ENCODE results near the gene GNPAT. TPM values are rescaled to one million over a fixed set of nuclear protein-coding genes. Genes with fewer than 3 reads are reported as not detected.

GNPAT gene
- total RNA-seq, 2 donors from 2014 or later: 41.9 to 52.9 TPM

GRCh38 chr1:231310391-231310934 is 69.5 kb downstream of the GNPAT start:
- H3K27ac Mint-ChIP-seq: no peak overlapping the region
- no peaks in the 10 kb centered on the region for H3K36me3 Mint-ChIP-seq (ENCODE audit: low read depth)
- H3K4me3 Mint-ChIP-seq: no peak overlapping the region
- no peaks in the 10 kb centered on the region for H3K27me3 Mint-ChIP-seq
- no peaks in the 10 kb centered on the region for H3K9me3 Mint-ChIP-seq
- H3K4me1 Mint-ChIP-seq: no peaks in the 10 kb centered on the region
- ATAC-seq (replicated peaks): no peak

- H3K27ac Mint-ChIP-seq: no peak overlapping the region
- no peak for ATAC-seq (replicated peaks)
- H3K4me3 Mint-ChIP-seq: no peak overlapping the region
- H3K36me3 Mint-ChIP-seq (ENCODE audit: low read depth): no peaks in the 10 kb centered on the region
- H3K9me3 Mint-ChIP-seq: no peaks in the 10 kb centered on the region
- H3K4me1 Mint-ChIP-seq: no peaks in the 10 kb centered on the region
- no peaks in the 10 kb centered on the region for H3K27me3 Mint-ChIP-seq
Measured at GRCh38 chr1:231311720-231312431, 70.9 kb downstream of the GNPAT start.

- no peak for ATAC-seq (replicated peaks)
- H3K4me1 Mint-ChIP-seq: no peaks in the 10 kb centered on the region
- H3K9me3 Mint-ChIP-seq: no peaks in the 10 kb centered on the region
- no peak overlapping the region for H3K4me3 Mint-ChIP-seq
- no peaks in the 10 kb centered on the region for H3K27me3 Mint-ChIP-seq
- no peak overlapping the region for H3K27ac Mint-ChIP-seq
- H3K36me3 Mint-ChIP-seq (ENCODE audit: low read depth): no peaks in the 10 kb centered on the region
Measured at GRCh38 chr1:231312432-231312788, 71.4 kb downstream of the GNPAT start.

- ATAC-seq (replicated peaks): no peak
- Mint-ChIP-seq H3K36me3 (ENCODE audit: low read depth) (no peaks in the 10 kb centered on the region), H3K27ac (no peak overlapping the region), H3K4me3 (no peak overlapping the region), H3K9me3 (no peaks in the 10 kb centered on the region), H3K27me3 (no peaks in the 10 kb centered on the region), H3K4me1 (no peaks in the 10 kb centered on the region)
Measured at GRCh38 chr1:231313661-231314060, 72.6 kb downstream of the GNPAT start.

- H3K27me3 Mint-ChIP-seq: no peaks in the 10 kb centered on the region
- H3K27ac Mint-ChIP-seq: no peak overlapping the region
- H3K9me3 Mint-ChIP-seq: no peaks in the 10 kb centered on the region
- H3K36me3 Mint-ChIP-seq (ENCODE audit: low read depth): no peaks in the 10 kb centered on the region
- ATAC-seq (replicated peaks): peak; percentile 86
- H3K4me1 Mint-ChIP-seq: no peaks in the 10 kb centered on the region
- no peak overlapping the region for H3K4me3 Mint-ChIP-seq
Measured at GRCh38 chr1:231315887-231316286, 74.9 kb downstream of the GNPAT start.

GRCh38 chr1:231317306-231318014 is 76.4 kb downstream of the GNPAT start:
- no peak overlapping the region for H3K4me3 Mint-ChIP-seq
- no peaks in the 10 kb centered on the region for H3K36me3 Mint-ChIP-seq (ENCODE audit: low read depth)
- H3K27me3 Mint-ChIP-seq: no peaks in the 10 kb centered on the region
- no peak for ATAC-seq (replicated peaks)
- H3K27ac Mint-ChIP-seq: no peak overlapping the region
- no peaks in the 10 kb centered on the region for H3K9me3 Mint-ChIP-seq
- no peaks in the 10 kb centered on the region for H3K4me1 Mint-ChIP-seq

- Mint-ChIP-seq H3K27ac (no peak overlapping the region), H3K4me3 (no peak overlapping the region), H3K36me3 (ENCODE audit: low read depth) (no peaks in the 10 kb centered on the region), H3K27me3 (no peaks in the 10 kb centered on the region), H3K4me1 (no peaks in the 10 kb centered on the region), H3K9me3 (no peaks in the 10 kb centered on the region)
- ATAC-seq (replicated peaks): no peak
Measured at GRCh38 chr1:231318015-231318355, 77.0 kb downstream of the GNPAT start.

GRCh38 chr1:231318568-231318967 is 77.6 kb downstream of the GNPAT start:
- H3K27ac Mint-ChIP-seq: no peak overlapping the region
- H3K4me3 Mint-ChIP-seq: no peak overlapping the region
- H3K4me1 Mint-ChIP-seq: no peaks in the 10 kb centered on the region
- no peak for ATAC-seq (replicated peaks)
- no peaks in the 10 kb centered on the region for H3K9me3 Mint-ChIP-seq
- H3K27me3 Mint-ChIP-seq: no peaks in the 10 kb centered on the region
- no peaks in the 10 kb centered on the region for H3K36me3 Mint-ChIP-seq (ENCODE audit: low read depth)

GRCh38 chr1:231319080-231319479 is 78.1 kb downstream of the GNPAT start:
- ATAC-seq (replicated peaks): no peak
- Mint-ChIP-seq H3K4me1 (no peaks in the 10 kb centered on the region), H3K27ac (no peak overlapping the region), H3K27me3 (no peaks in the 10 kb centered on the region), H3K9me3 (no peaks in the 10 kb centered on the region), H3K4me3 (no peak overlapping the region), H3K36me3 (ENCODE audit: low read depth) (no peaks in the 10 kb centered on the region)

- no peaks in the 10 kb centered on the region for H3K27me3 Mint-ChIP-seq
- no peaks in the 10 kb centered on the region for H3K36me3 Mint-ChIP-seq (ENCODE audit: low read depth)
- H3K4me3 Mint-ChIP-seq: no peak overlapping the region
- H3K4me1 Mint-ChIP-seq: no peaks in the 10 kb centered on the region
- ATAC-seq (replicated peaks): no peak
- H3K9me3 Mint-ChIP-seq: no peaks in the 10 kb centered on the region
- H3K27ac Mint-ChIP-seq: no peak overlapping the region
Measured at GRCh38 chr1:231322880-231323530, 82.0 kb downstream of the GNPAT start.

GRCh38 chr1:231324660-231325059 is 83.6 kb downstream of the GNPAT start:
- H3K4me3 Mint-ChIP-seq: no peak overlapping the region
- no peak for ATAC-seq (replicated peaks)
- no peaks in the 10 kb centered on the region for H3K9me3 Mint-ChIP-seq
- H3K27ac Mint-ChIP-seq: no peak overlapping the region
- H3K36me3 Mint-ChIP-seq (ENCODE audit: low read depth): no peaks in the 10 kb centered on the region
- H3K27me3 Mint-ChIP-seq: no peaks in the 10 kb centered on the region
- H3K4me1 Mint-ChIP-seq: no peaks in the 10 kb centered on the region

GRCh38 chr1:231326248-231326647 is 85.2 kb downstream of the GNPAT start:
- no peaks in the 10 kb centered on the region for H3K4me1 Mint-ChIP-seq
- ATAC-seq (replicated peaks): no peak
- H3K27ac Mint-ChIP-seq: no peak overlapping the region
- H3K36me3 Mint-ChIP-seq (ENCODE audit: low read depth): peaks cover 2% of the 10 kb centered on the region
- no peak overlapping the region for H3K4me3 Mint-ChIP-seq
- H3K27me3 Mint-ChIP-seq: no peaks in the 10 kb centered on the region
- H3K9me3 Mint-ChIP-seq: no peaks in the 10 kb centered on the region
